HG03159 (cell line): Measurements from ENCODE around the gene ZMIZ1.
"Not testable (repeated sequence)": the region's sequence is repeated elsewhere in the genome, so short reads cannot be mapped to it uniquely, and the experiment has no call there.

Experiments used
- ATAC-seq: cut with Tn5 transposase; IDR thresholded peaks from one replicate; pipeline ENCODE4 v1.9.1; 2021; ENCODE audit warnings: mild to moderate bottlenecking, moderate library complexity; ENCODE audit not compliant: unreplicated experiment

Gene ZMIZ1

GRCh38 chr10:79277579-79278269, 209.0 kb downstream of the ZMIZ1 start:
- ATAC-seq = no peak

- not testable (repeated sequence) for ATAC-seq
Measured at GRCh38 chr10:79279047-79279446, 210.3 kb downstream of the ZMIZ1 start.

DNA sequence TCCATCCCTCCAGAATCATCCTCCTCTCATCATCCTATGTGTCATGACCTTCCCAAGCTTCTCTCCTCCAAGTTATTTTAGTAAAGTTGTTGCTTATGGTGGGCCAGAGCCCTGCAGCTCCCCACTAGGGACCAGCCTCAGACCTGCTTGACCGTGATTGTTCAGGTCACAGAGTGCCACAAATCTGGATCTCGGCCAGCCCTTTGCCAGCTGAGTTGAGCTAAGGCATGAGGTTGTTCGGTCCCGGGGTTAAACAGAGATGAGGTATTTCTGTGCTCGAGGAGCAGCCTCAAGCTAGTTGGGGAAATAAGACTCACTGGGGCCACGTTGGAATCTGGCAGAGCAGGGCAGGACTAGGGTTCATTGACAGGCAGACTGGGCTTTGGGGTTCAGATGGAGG, 212.2 kb downstream of the ZMIZ1 start:
- ATAC-seq = no peak

GRCh38 chr10:79282388-79282787, 213.6 kb downstream of the ZMIZ1 start:
- no peak for ATAC-seq

GRCh38 chr10:79283616-79284015, 214.8 kb downstream of the ZMIZ1 start:
- ATAC-seq = no peak

DNA sequence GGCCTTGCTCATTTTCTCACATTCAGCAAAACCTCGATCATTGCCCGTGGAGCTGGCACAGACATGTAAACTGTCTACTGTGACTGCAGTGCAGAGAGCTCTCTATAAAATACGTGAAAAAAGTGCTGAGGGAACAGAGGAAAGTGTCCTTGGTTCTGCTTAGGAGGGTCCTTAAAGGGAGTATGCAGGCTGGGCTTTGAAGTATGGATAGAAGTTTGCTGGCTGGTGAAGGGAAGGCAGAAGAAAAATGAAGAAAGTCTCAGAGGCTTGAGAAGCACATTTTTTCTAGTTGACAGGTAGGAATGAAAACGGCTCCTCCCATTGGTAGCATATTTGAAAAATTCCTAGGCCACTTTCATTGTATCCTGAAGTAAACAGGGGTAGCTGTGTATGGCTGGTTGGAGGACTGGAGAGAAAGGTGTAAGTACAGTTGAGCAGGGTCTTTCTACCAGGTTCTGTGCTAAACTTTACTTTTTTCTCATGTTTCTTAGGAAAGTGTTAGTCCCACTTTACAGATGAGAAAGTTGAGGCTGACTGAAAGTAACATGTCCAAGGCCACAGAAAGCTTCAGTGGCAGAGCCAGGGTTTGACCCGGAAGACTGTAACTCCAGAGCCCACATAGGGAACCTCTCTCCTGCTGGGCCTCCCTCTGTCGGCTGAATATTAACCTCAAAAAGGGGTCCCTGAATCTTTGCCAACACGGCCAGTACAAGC, 215.5 kb downstream of the ZMIZ1 start:
- no peak for ATAC-seq

GRCh38 chr10:79285315-79286197, 216.8 kb downstream of the ZMIZ1 start:
- peak; percentile 38 for ATAC-seq

DNA sequence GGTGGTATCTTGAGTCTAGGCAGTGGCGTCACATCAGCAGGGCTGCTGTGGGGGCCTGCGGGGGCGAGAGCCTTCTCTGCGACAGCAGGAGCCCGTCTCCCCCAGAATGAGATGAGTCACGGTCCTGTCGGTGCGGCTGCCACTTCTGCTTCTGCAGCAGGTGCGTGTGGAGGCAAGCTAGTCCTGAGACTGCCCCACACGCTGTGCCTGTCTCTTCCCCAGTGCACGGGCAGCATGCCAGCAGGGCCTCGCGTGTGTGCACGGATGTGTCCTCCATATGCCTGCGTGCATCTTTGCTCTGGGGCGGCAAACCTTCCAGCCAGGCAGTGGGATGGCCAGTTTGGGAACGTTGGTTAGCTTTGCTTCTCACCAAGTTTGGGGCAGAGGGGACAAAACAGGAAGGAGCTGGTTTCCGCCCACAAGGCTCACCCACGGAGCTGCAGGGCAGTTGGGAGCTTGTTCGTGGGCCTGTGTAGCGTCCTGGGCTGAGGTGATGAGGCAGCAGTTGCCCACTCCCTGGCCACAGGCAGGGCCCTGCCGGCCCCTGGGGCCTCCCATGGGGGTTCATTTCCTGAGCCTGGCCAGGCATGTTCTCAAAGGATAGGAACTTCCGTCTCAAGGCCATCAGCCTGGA, 217.7 kb downstream of the ZMIZ1 start:
- ATAC-seq = peak; percentile 94

GRCh38 chr10:79287973-79288723, 219.4 kb downstream of the ZMIZ1 start:
- ATAC-seq = no peak

DNA sequence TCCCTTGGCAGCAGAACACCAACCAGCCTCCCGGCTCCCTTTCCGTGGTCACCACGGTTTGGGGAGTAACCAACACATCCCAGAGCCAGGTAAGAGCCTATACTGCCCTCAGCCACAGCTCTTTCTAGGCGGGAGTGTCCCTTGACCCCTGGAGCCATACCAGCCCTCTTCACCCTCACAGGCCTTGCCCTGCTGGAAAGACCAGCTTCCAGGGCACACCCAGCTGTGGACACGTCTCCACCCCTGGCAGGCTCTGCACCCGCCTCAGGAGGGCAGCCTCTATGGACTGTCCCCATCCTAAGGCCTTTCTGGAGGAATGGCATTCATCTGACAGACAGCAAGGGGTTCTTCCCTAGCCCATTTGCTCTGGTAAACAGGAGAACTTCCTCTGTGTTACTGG, 221.0 kb downstream of the ZMIZ1 start:
- ATAC-seq = no peak

DNA sequence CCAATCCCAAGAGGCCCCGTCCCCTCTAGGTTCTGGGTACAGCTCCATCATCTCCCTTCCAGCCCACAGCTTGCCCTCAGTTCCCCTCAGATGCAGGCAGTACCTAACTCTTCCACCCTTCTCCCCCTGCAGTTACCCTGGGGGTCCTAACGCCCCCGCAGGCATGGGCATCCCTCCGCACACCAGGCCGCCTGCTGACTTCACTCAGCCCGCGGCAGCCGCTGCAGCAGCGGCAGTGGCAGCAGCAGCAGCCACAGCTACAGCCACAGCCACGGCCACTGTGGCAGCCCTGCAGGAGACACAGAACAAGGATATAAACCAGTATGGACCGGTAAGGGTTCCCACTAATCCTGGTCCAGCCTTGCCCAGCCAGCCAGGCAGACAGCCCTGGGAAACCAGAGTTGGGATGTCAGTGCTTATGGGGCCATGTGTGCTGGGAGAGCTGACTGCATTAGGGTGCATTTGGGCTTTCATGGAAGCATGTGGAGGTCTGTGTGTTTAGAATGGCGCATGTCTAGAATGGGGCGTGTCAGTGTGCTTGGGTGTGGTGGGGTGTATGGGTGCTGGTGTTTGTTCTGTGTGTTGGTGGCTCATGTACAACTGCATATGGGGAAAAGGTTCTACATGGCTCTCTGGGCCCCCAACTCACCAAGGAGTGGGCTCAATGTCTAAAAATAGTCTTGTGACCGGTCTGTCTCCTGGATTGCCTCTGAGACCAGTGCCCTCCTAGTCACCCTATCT, 223.4 kb downstream of the ZMIZ1 start:
- ATAC-seq = no peak

DNA sequence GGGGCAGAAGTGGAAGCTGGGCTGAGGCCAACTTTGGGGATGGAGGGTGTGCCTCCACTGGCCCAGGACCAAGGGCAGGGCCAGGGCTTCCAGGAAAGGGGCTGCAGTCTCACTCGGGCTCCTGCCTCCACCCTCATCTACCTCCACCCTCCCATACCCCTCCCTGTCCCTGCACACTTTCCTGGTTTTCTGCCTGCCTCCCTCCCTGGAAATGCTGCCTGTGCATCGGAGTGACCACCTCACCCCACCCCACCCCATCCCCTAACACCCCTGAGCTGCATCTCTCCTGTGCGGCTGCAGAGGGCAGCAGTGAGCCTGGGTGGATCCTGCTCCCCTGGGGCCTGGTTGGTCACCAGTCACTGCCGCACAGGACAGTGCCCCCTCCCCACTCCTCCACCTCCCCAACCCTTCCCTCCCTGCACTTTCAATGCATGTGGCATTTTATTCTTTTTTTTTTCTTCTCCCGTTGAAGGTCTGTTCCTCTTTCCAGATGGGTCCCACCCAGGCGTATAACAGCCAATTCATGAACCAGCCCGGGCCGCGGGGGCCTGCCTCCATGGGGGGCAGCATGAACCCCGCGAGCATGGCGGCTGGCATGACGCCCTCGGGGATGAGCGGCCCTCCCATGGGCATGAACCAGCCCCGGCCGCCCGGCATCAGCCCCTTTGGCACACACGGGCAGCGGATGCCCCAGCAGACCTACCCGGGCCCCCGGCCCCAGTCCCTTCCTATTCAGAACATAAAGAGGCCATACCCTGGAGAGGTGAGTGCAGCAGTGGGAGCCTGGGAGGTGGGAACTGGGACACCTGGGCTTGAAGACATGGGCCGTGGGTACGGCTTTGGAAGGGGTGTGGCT, 224.4 kb downstream of the ZMIZ1 start:
- no peak for ATAC-seq

GRCh38 chr10:79293841-79294581, 225.2 kb downstream of the ZMIZ1 start:
- no peak for ATAC-seq

DNA sequence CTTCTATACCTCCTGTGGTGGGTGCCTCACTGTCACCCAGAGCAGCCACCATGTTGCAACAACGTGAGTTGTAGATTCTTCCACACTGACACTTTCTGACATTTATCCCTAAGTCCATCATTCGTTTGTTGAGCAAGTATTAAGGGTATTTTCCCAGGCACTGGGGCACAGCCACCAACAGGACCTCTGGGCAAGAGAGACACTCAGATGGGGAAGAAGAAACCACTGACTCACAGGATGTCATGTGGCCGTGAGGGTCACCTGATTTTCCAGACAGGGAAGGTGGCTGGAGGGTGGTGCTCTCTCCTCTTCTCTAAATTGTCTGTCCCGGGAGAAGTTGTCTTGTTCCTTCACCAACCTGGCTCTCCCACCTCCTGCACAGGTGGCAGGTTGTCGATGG, 226.8 kb downstream of the ZMIZ1 start:
- ATAC-seq = no peak

GRCh38 chr10:79296431-79296830, 227.7 kb downstream of the ZMIZ1 start:
- ATAC-seq = no peak

- ATAC-seq = no peak
Measured at GRCh38 chr10:79298403-79299244, 229.9 kb downstream of the ZMIZ1 start.
